ENCODE measurements around the gene MREG. TPM values are rescaled to one million over a fixed set of nuclear protein-coding genes. Genes with fewer than 3 reads are reported as not detected.

MREG gene
- total RNA-seq, 1 experiment from 2014 or later, result 16.9 TPM

- Histone ChIP-seq H3K36me3 (ENCODE audit: control insufficient read depth in 1 of 2, insufficient read depth in 2 of 2, low read length in 2 of 2) (0 out of 4 replicates have a peak, but pooled peaks cover 0 to 2% of the 10 kb centered on the region in 2 experiments), H2AFZ (ENCODE audit: low read depth, low read length, poor library complexity, severe bottlenecking) (no peak overlapping the region), H3K9ac (ENCODE audit: low read length) (no peak overlapping the region), H4K20me1 (ENCODE audit: insufficient read depth) (no peaks in the 10 kb centered on the region), H3K4me1 (ENCODE audit: control insufficient read depth in 1 of 2, insufficient read depth in 2 of 2, low read length in 2 of 2) (peaks cover 2 to 8% of the 10 kb centered on the region in 2 experiments; a peak in 3 of 4 replicates), H3K27me3 (ENCODE audit: insufficient read depth, low read length) (no peaks in the 10 kb centered on the region), H3K4me2 (ENCODE audit: low read length) (no peak overlapping the region), H3K9me3 (ENCODE audit: control insufficient read depth in 1 of 2, insufficient read depth in 1 of 2, low read depth in 1 of 2, low read length in 2 of 2) (no peaks in the 10 kb centered on the region), H3K9me2 (ENCODE audit: insufficient read depth) (no peaks in the 10 kb centered on the region), H3K4me3 (replicated peaks in 1 of 2; ENCODE audit: low read depth in 1 of 2, low read length in 2 of 2) (no peak overlapping the region), H3K79me2 (ENCODE audit: insufficient read depth, low read length) (no peaks in the 10 kb centered on the region), H3K27ac (ENCODE audit: low read depth, low read length) (no peak overlapping the region)
- RAD21 ChIA-PET (ENCODE audit: low non-redundant PET in 1 of 2, low total read pairs in 2 of 2, uncharacterized antibody in 2 of 2, unreplicated experiment in 2 of 2), result no interaction called here
- no peak for ATAC-seq
- POLR2A ChIA-PET, result no interaction called here
- DNase-seq (ENCODE audit: low read depth, low spot score), result no peak
- intact Hi-C loops (cut with micrococcal nuclease), result no loop called here
- no TSS peak for BruUV-seq (replicated peaks)
- no peak for TF ChIP-seq ZBTB33 (IDR thresholded peaks at IDR 0.05; ENCODE audit: extremely low read depth, insufficient replicate concordance, low read length)
- CTCF ChIA-PET, result no interaction called here
Measured at GRCh38 chr2:215942194-215942593, 71.2 kb downstream of the MREG start.

- H3K27ac ChIP-seq (ENCODE audit: low read depth, low read length), result no peak overlapping the region
- ATAC-seq, result no peak
- H3K4me1 ChIP-seq (ENCODE audit: control insufficient read depth in 1 of 2, insufficient read depth in 2 of 2, low read length in 2 of 2), result peaks cover 2 to 8% of the 10 kb centered on the region in 2 experiments; a peak in 3 of 4 replicates
- no peaks in the 10 kb centered on the region for H3K27me3 ChIP-seq (ENCODE audit: insufficient read depth, low read length)
- H4K20me1 ChIP-seq (ENCODE audit: insufficient read depth), result no peaks in the 10 kb centered on the region
- H3K9me3 ChIP-seq (ENCODE audit: control insufficient read depth in 1 of 2, insufficient read depth in 1 of 2, low read depth in 1 of 2, low read length in 2 of 2), result no peaks in the 10 kb centered on the region
- H3K4me2 ChIP-seq (ENCODE audit: low read length), result no peak overlapping the region
- RAD21 ChIA-PET (ENCODE audit: low non-redundant PET in 1 of 2, low total read pairs in 2 of 2, uncharacterized antibody in 2 of 2, unreplicated experiment in 2 of 2), result no interaction called here
- POLR2A ChIA-PET, result no interaction called here
- no TSS peak for BruUV-seq (replicated peaks)
- no peak for DNase-seq (ENCODE audit: low read depth, low spot score)
- no peaks in the 10 kb centered on the region for H3K9me2 ChIP-seq (ENCODE audit: insufficient read depth)
- no peak overlapping the region for H3K9ac ChIP-seq (ENCODE audit: low read length)
- 0 out of 4 replicates have a peak, but pooled peaks cover 0 to 2% of the 10 kb centered on the region in 2 experiments for H3K36me3 ChIP-seq (ENCODE audit: control insufficient read depth in 1 of 2, insufficient read depth in 2 of 2, low read length in 2 of 2)
- H3K79me2 ChIP-seq (ENCODE audit: insufficient read depth, low read length), result no peaks in the 10 kb centered on the region
- no peak overlapping the region for H2AFZ ChIP-seq (ENCODE audit: low read depth, low read length, poor library complexity, severe bottlenecking)
- intact Hi-C loops (cut with micrococcal nuclease), result no loop called here
- CTCF ChIA-PET, result no interaction called here
- H3K4me3 ChIP-seq (replicated peaks in 1 of 2; ENCODE audit: low read depth in 1 of 2, low read length in 2 of 2), result no peak overlapping the region
- TF ChIP-seq TCF7L2 (IDR thresholded peaks at IDR 0.05; ENCODE audit: borderline replicate concordance, extremely low read depth, insufficient read depth, insufficient read length) (no peak), FOSL1 (IDR thresholded peaks at IDR 0.05; ENCODE audit: low read depth) (no peak), POLR2AphosphoS5 (IDR thresholded peaks at IDR 0.05; ENCODE audit: low read depth, low read length) (no peak), ELF1 (IDR thresholded peaks at IDR 0.05; ENCODE audit: borderline replicate concordance, low read depth) (no peak), REST (IDR thresholded peaks at IDR 0.05; ENCODE audit: low read depth) (no peak), MAX (IDR thresholded peaks at IDR 0.05) (no peak), SP1 (IDR thresholded peaks at IDR 0.05; ENCODE audit: low read depth) (no peak), ZBTB33 (IDR thresholded peaks at IDR 0.05; ENCODE audit: extremely low read depth, insufficient replicate concordance, low read length) (no peak), EZH2 (IDR thresholded peaks at IDR 0.05) (no peak), SIN3A (IDR thresholded peaks at IDR 0.05; ENCODE audit: low read depth) (no peak), CEBPB (IDR thresholded peaks at IDR 0.05; ENCODE audit: low read depth) (no peak), ZFX (IDR thresholded peaks at IDR 0.05) (no peak)
Measured at GRCh38 chr2:215941726-215942125, 71.6 kb downstream of the MREG start.

All from HCT116 (cell line).